ENCODE results near the gene CHRD. TPM values are rescaled to one million over a fixed set of nuclear protein-coding genes. Genes with fewer than 3 reads are reported as not detected.

Gene CHRD
- total and polyA plus RNA-seq, 10 of the 15 experiments (the other 5 are each of a cell fraction or from before 2014, with no cell fraction given), result not detected

- TF ChIP-seq NFXL1 (IDR thresholded peaks at IDR 0.05; ENCODE audit: borderline replicate concordance) (no peak), GATAD2B (conservative IDR thresholded peaks at IDR 0.05; ENCODE audit: low read depth) (no peak), SMAD5 (IDR thresholded peaks at IDR 0.05; ENCODE audit: low read depth) (no peak), RB1 (IDR thresholded peaks at IDR 0.05; ENCODE audit: borderline replicate concordance) (no peak), TCF7 (IDR thresholded peaks at IDR 0.05; ENCODE audit: borderline replicate concordance) (no peak)
- TF ChIP-seq, protein P1, sequence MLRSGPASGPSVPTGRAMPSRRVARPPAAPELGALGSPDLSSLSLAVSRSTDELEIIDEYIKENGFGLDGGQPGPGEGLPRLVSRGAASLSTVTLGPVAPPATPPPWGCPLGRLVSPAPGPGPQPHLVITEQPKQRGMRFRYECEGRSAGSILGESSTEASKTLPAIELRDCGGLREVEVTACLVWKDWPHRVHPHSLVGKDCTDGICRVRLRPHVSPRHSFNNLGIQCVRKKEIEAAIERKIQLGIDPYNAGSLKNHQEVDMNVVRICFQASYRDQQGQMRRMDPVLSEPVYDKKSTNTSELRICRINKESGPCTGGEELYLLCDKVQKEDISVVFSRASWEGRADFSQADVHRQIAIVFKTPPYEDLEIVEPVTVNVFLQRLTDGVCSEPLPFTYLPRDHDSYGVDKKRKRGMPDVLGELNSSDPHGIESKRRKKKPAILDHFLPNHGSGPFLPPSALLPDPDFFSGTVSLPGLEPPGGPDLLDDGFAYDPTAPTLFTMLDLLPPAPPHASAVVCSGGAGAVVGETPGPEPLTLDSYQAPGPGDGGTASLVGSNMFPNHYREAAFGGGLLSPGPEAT (IDR thresholded peaks at IDR 0.05; ENCODE audit: low read depth), result no peak
Measured at GRCh38 chr3:184354754-184355153, 25.1 kb upstream of the CHRD start (continued).

GRCh38 chr3:184355261-184356040 lies 24.4 kb upstream of the CHRD start:
- no peak for FAIRE-seq
- TF ChIP-seq EGR1 (IDR thresholded peaks at IDR 0.05; ENCODE audit: borderline replicate concordance in 1 of 2, low read depth in 2 of 2, low read length in 2 of 2) (no peak), ZZZ3 (IDR thresholded peaks at IDR 0.05; ENCODE audit: control insufficient read depth, insufficient read length, low read depth) (no peak), CBX5 (IDR thresholded peaks at IDR 0.05; ENCODE audit: low read depth) (no peak), MXI1 (IDR thresholded peaks at IDR 0.05; ENCODE audit: low read depth, low read length) (no peak), CHD2 (IDR thresholded peaks at IDR 0.05; ENCODE audit: borderline replicate concordance, low read depth, low read length) (no peak), ZNF622 (IDR thresholded peaks at IDR 0.05) (no peak), IKZF2 (IDR thresholded peaks at IDR 0.05) (no peak), GABPA (IDR thresholded peaks at IDR 0.05; ENCODE audit: low read depth) (no peak), MTA3 (IDR thresholded peaks at IDR 0.05; ENCODE audit: borderline replicate concordance, low read length) (no peak), ATF7 (IDR thresholded peaks at IDR 0.05; ENCODE audit: low read depth) (no peak), SMARCA5 (IDR thresholded peaks at IDR 0.05) (no peak), EED (IDR thresholded peaks at IDR 0.05; ENCODE audit: low read depth) (no peak)
- TF ChIP-seq, protein P2, sequence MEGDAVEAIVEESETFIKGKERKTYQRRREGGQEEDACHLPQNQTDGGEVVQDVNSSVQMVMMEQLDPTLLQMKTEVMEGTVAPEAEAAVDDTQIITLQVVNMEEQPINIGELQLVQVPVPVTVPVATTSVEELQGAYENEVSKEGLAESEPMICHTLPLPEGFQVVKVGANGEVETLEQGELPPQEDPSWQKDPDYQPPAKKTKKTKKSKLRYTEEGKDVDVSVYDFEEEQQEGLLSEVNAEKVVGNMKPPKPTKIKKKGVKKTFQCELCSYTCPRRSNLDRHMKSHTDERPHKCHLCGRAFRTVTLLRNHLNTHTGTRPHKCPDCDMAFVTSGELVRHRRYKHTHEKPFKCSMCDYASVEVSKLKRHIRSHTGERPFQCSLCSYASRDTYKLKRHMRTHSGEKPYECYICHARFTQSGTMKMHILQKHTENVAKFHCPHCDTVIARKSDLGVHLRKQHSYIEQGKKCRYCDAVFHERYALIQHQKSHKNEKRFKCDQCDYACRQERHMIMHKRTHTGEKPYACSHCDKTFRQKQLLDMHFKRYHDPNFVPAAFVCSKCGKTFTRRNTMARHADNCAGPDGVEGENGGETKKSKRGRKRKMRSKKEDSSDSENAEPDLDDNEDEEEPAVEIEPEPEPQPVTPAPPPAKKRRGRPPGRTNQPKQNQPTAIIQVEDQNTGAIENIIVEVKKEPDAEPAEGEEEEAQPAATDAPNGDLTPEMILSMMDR (IDR thresholded peaks at IDR 0.05 in 2 of 3, conservative IDR thresholded peaks at IDR 0.05 in 1 of 3; ENCODE audit: control insufficient read depth in 2 of 3, extremely low read depth in 1 of 3, insufficient read depth in 1 of 3, low read depth in 3 of 3, low read length in 3 of 3), result no peak
- TF ChIP-seq, protein P3, sequence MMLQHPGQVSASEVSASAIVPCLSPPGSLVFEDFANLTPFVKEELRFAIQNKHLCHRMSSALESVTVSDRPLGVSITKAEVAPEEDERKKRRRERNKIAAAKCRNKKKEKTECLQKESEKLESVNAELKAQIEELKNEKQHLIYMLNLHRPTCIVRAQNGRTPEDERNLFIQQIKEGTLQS (IDR thresholded peaks at IDR 0.05; ENCODE audit: borderline replicate concordance, extremely low read depth, low read depth, low read length), result no peak

More at GRCh38 chr3:184355261-184356040, 24.4 kb upstream of the CHRD start:
- no peak overlapping the region for H3K4me2 ChIP-seq (ENCODE audit: control insufficient read depth, insufficient read depth)
- WGBS (ENCODE audit: insufficient coverage, insufficient replicate concordance, low lambda C conversion rate, missing lambda C conversion rate), result 56% methylated on average over 18 of the region's 18 CpGs
- no peak overlapping the region for H3K9ac ChIP-seq (ENCODE audit: control insufficient read depth, insufficient read depth, low read length)
- ChIA-PET SMC1A (ENCODE audit: uncharacterized antibody, unreplicated experiment) (interaction anchor here (0.6 to 1.2 kb wide), 3 partner anchors 16 to 157 kb away, joined by 3 read pairs; no protein-coding TSS in a partner anchor), RAD21 (ENCODE audit: unreplicated experiment) (interaction anchor here (2.6 kb wide), 1 partner anchor 16 kb away, joined by 11 read pairs; no protein-coding TSS in a partner anchor), POLR2A (interaction anchor here (1.2 kb wide), 1 partner anchor 14 kb away, joined by 3 read pairs; no protein-coding TSS in a partner anchor), CTCF (interaction anchor here (0.6 to 3.7 kb wide), 8 partner anchors 15 to 165 kb away, joined by 3 to 16 read pairs (median 4); partner anchors contain the start of gene FAM131A)
- H4K20me1 ChIP-seq (ENCODE audit: control insufficient read depth, insufficient read depth), result no peaks in the 10 kb centered on the region
- H3K27me3 ChIP-seq (replicated peaks in 1 of 2; ENCODE audit: control insufficient read depth in 2 of 2, insufficient read depth in 2 of 2, low read length in 1 of 2), result no peaks in the 10 kb centered on the region; a peak in 1 of 4 replicates
- no peak overlapping the region for H2AFZ ChIP-seq (ENCODE audit: control insufficient read depth, low read depth, low read length)
- H3K27ac ChIP-seq (ENCODE audit: control insufficient read depth, insufficient read depth), result no peak overlapping the region
- intact Hi-C loops (cut with micrococcal nuclease; ENCODE audit: unreplicated experiment) (loop anchor here (1.0 kb wide), 1 partner anchor 158 kb away; no protein-coding TSS in a partner anchor), in situ Hi-C loops (cut with MboI) (no loop called here)
- no TSS peak for BruUV-seq (replicated peaks)
- ATAC-seq (no peak), DNase-seq (ENCODE audit: low read depth, low spot score) (no peak)
- H3K4me3 ChIP-seq, result no peak overlapping the region
- no peaks in the 10 kb centered on the region for H3K9me3 ChIP-seq (replicated peaks; ENCODE audit: control insufficient read depth, insufficient read depth, low read length)
- H3K79me2 ChIP-seq (ENCODE audit: control insufficient read depth, insufficient read depth, low read length), result no peaks in the 10 kb centered on the region
- no peaks in the 10 kb centered on the region for H3K36me3 ChIP-seq (ENCODE audit: control insufficient read depth in 2 of 2, insufficient read depth in 2 of 2, low read length in 1 of 2)
- no peaks in the 10 kb centered on the region for H3K4me1 ChIP-seq (ENCODE audit: control insufficient read depth, insufficient read depth, low read length)

All from GM12878 (cell line).